ENCODE data around the gene MRRF. TPM values are rescaled to one million over a fixed set of nuclear protein-coding genes. Genes with fewer than 3 reads are reported as not detected.

Gene MRRF
- total RNA-seq, 6 donors from 2014 or later, result 21.4 to 54.5 (median 29.7) TPM

DNA sequence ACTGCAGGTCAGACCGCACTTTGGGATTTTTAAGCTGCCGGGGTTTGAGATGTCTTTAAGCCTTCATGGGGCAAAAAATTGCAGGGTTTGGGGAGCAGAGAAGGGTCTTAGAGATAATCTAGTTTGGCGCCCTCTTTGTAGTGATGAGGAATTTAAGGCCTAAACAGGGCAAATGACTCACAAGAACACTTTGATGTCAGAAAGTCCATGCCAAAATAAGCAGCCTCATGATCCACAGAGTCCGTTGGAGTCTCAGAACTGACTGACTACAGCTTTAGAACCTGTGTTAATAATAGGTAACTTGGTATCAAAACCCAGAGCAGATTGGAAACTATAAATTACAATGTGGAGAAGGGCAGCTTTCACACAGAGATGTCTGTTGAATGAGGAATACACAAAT lies 70.2 kb downstream of the MRRF start:
- WGBS, 2 donors, result 90 to 91% methylated on average over 4 of the region's 4 CpGs

DNA sequence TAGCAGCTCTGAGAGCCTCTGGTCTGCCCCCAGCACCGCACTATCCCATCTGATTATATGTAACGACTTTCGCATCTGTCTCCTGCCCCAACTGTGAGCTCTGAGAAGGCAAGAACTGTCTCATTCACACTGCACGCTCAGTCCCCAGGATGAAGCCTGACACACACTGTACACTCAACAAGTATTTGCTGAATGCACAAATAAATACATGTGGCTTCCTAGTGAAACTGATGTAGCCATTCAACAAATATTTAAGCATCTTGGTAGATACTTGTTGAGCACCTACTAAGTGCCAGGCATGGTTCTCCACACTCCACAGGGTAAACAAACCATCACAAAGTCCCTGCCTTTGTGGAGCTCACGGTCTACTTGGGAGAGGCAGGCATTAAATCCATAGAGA lies 71.5 kb downstream of the MRRF start:
- Histone ChIP-seq H3K9me3 (no peaks in the 10 kb centered on the region), H3K27ac (no peak overlapping the region), H3K27me3 (no peaks in the 10 kb centered on the region), H3K4me3 (no peak overlapping the region), H3K4me1 (peaks cover 0 to 17% (median 3%) of the 10 kb centered on the region in 4 donors), H3K36me3 (no peaks in the 10 kb centered on the region)
- DNase-seq (no peak), ATAC-seq (ENCODE audit: low FRiP score in 2 of 2) (no peak)
- WGBS, 2 donors, result 79 to 97% methylated on average over 5 of the region's 5 CpGs
- TF ChIP-seq POLR2A (IDR thresholded peaks at IDR 0.05) (no peak), POLR2AphosphoS5 (IDR thresholded peaks at IDR 0.05) (no peak)
- TF ChIP-seq, protein P1, sequence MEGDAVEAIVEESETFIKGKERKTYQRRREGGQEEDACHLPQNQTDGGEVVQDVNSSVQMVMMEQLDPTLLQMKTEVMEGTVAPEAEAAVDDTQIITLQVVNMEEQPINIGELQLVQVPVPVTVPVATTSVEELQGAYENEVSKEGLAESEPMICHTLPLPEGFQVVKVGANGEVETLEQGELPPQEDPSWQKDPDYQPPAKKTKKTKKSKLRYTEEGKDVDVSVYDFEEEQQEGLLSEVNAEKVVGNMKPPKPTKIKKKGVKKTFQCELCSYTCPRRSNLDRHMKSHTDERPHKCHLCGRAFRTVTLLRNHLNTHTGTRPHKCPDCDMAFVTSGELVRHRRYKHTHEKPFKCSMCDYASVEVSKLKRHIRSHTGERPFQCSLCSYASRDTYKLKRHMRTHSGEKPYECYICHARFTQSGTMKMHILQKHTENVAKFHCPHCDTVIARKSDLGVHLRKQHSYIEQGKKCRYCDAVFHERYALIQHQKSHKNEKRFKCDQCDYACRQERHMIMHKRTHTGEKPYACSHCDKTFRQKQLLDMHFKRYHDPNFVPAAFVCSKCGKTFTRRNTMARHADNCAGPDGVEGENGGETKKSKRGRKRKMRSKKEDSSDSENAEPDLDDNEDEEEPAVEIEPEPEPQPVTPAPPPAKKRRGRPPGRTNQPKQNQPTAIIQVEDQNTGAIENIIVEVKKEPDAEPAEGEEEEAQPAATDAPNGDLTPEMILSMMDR (IDR thresholded peaks at IDR 0.05), result no peak

More for the DNA sequence above, 70.2 kb downstream of the MRRF start:
- Histone ChIP-seq H3K9me3 (no peaks in the 10 kb centered on the region), H3K36me3 (no peaks in the 10 kb centered on the region), H3K4me1 (peaks cover 0 to 13% (median 4%) of the 10 kb centered on the region in 4 donors), H3K27ac (no peak overlapping the region), H3K4me3 (no peak overlapping the region), H3K27me3 (no peaks in the 10 kb centered on the region)
- TF ChIP-seq, protein P1 (IDR thresholded peaks at IDR 0.05), result no peak
- ATAC-seq (ENCODE audit: low FRiP score in 2 of 2) (no peak), DNase-seq (no peak)

DNA sequence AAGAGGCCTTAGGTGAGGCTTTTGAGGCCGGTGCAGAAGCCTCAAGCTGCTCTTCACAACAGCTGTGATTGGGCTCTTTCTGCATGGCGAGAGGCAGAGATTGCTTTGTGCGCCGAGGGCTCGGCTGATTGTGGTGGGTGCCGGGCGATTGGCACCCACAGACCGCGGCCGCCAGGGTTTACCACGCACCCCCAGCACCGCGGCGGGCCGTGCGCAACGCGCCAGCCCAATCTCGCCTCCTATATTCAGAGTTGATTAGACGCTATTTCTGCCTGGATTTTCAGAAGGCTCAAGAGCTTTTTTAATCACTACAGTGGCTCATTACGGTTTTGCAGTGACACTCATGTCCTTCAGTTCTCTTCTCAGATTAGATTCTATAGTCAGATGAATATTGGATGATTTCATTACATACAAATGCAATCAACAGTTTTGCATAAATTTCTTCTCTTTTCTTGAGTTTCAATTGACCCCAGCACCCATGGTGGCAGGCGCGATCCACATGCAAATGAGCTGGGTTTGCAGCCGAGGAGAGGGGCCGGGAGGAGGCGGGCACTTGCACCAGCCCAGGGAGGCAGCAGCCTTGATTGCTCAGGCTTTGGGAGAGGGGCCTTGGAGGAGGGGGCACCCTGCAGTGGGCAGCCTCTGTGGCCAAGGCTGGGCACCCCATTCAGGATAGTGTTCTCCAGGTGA lies 72.3 kb downstream of the MRRF start:
- Histone ChIP-seq H3K4me1 (peaks cover 0 to 11% (median 3%) of the 10 kb centered on the region in 4 donors), H3K36me3 (no peaks in the 10 kb centered on the region), H3K27me3 (no peaks in the 10 kb centered on the region), H3K4me3 (no peak overlapping the region), H3K9me3 (no peaks in the 10 kb centered on the region), H3K27ac (no peak overlapping the region)
- TF ChIP-seq EP300 (IDR thresholded peaks at IDR 0.05) (no peak), POLR2AphosphoS5 (IDR thresholded peaks at IDR 0.05) (no peak), POLR2A (IDR thresholded peaks at IDR 0.05) (no peak)
- TF ChIP-seq, protein P1 (IDR thresholded peaks at IDR 0.05), result no peak
- ATAC-seq (ENCODE audit: low FRiP score in 2 of 2), result no peak
- 63% methylated on average over 24 to 26 of the region's 26 CpGs for WGBS, 2 donors
- DNase-seq, result peak in 1 of 2 donors; percentile 59

DNA sequence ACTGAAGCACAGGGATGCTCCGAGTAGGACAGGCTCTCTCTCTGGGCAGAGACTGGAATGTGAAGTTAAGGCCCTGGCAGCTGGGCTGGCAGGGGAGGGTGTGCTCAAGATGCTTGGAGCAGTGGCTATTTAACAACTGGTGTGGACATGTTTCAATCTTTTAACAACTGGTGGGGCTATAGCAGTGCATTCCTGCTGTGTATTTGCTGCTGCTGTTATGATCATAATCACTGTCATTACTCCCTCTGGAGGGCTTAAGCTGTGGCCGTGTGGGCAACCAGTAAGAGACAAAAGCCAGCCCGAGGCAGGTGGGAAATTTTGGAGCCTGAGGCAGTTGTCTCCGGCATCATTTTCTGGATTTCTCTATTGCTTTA lies 72.9 kb downstream of the MRRF start:
- DNase-seq (no peak), ATAC-seq (ENCODE audit: low FRiP score in 2 of 2) (no peak)
- no peaks in the 10 kb centered on the region for H3K36me3 ChIP-seq
- H3K27me3 ChIP-seq, result no peaks in the 10 kb centered on the region
- H3K4me3 ChIP-seq, result no peak overlapping the region
- 58 to 83% methylated on average over 3 to 4 of the region's 4 CpGs for WGBS, 2 donors
- H3K9me3 ChIP-seq, result no peaks in the 10 kb centered on the region
- TF ChIP-seq POLR2AphosphoS5 (IDR thresholded peaks at IDR 0.05), result no peak
- TF ChIP-seq POLR2A (IDR thresholded peaks at IDR 0.05), result no peak
- TF ChIP-seq, protein P1 (IDR thresholded peaks at IDR 0.05), result no peak
- TF ChIP-seq EP300 (IDR thresholded peaks at IDR 0.05), result no peak
- peaks cover 0 to 11% (median 3%) of the 10 kb centered on the region in 4 donors for H3K4me1 ChIP-seq
- peak overlapping the region in 1 of 4 donors; percentile 8 for H3K27ac ChIP-seq

DNA sequence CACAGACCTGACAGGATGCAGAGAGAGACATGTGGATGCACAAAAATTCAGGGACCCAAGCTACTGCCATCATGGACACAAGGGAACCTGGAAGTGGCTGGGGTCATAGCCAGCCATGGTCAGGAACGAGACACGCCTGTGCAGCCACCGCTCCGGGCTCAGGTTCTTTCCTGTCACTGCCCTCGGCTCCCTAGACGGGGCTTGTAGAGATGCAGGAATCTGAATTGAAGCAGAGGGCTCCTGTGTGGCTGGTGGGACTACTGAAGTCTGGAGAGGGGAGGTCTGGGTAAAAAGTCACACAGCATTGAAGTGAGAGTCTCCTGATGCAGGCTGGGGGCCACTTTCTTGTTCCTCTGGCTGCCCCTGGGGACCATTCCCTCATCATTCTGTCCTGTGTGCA lies 73.9 kb downstream of the MRRF start:
- no peak overlapping the region for H3K27ac ChIP-seq
- ATAC-seq (ENCODE audit: low FRiP score in 2 of 2) (no peak), DNase-seq (peak in 1 of 2 donors; percentile 21)
- WGBS, 2 donors, result 53 to 57% methylated on average over 6 of the region's 6 CpGs
- H3K4me3 ChIP-seq, result no peak overlapping the region
- H3K36me3 ChIP-seq, result no peaks in the 10 kb centered on the region
- TF ChIP-seq EP300 (IDR thresholded peaks at IDR 0.05) (no peak), POLR2AphosphoS5 (IDR thresholded peaks at IDR 0.05) (no peak), POLR2A (IDR thresholded peaks at IDR 0.05) (no peak)
- TF ChIP-seq, protein P1 (IDR thresholded peaks at IDR 0.05), result no peak
- H3K27me3 ChIP-seq, result no peaks in the 10 kb centered on the region
- peaks cover 0 to 11% (median 3%) of the 10 kb centered on the region in 4 donors for H3K4me1 ChIP-seq
- no peaks in the 10 kb centered on the region for H3K9me3 ChIP-seq
